Uterus (tissue), 4 donors: ENCODE data around the gene H2AZ2. TPM values are rescaled to one million over a fixed set of nuclear protein-coding genes. Genes with fewer than 3 reads are reported as not detected.
"Not testable (repeated sequence)": the region's sequence is repeated elsewhere in the genome, so short reads cannot be mapped to it uniquely, and the experiment has no call there.

Experiments
- DNase-seq, 2 donors: peaks; one replicate each; pipeline ENCODE4 v3.0.0-alpha.2; 2019 to 2020
- H3K27ac ChIP-seq, 2 donors: fragments of 200-600 bp; sonication (generic); 1 replicate in 1 of 2; 2 replicates in 1 of 2; pipeline ENCODE4 v1.5.1; 2016 to 2018
- H3K27me3 ChIP-seq, 2 donors: fragments of 200-600 bp; sonication (generic); one replicate each; pipeline ENCODE4 v1.5.1; 2018 to 2019; ENCODE audit warnings: control low read depth in 1 of 2
- H3K36me3 ChIP-seq, 2 donors: fragments of 200-600 bp; sonication (generic); one replicate each; pipeline ENCODE4 v1.5.1; 2019; ENCODE audit warnings: control low read depth in 1 of 2
- H3K4me1 ChIP-seq, 2 donors: fragments of 200-600 bp; sonication (generic); one replicate each; pipeline ENCODE4 v1.5.1; 2018 to 2019; ENCODE audit warnings: control low read depth in 1 of 2
- H3K4me3 ChIP-seq, 2 donors: fragments of 200-600 bp; sonication (generic); 1 replicate in 1 of 2; 2 replicates in 1 of 2; pipeline ENCODE4 v1.5.1; 2018 to 2019; ENCODE audit warnings: mild to moderate bottlenecking in 1 of 2
- H3K9me3 ChIP-seq, 2 donors: fragments of 200-600 bp; sonication (generic); one replicate each; pipeline ENCODE4 v1.5.1; 2019; ENCODE audit warnings: control low read depth in 1 of 2
- CTCF ChIP-seq, 4 experiments: fragments of 200-600 bp in 2 of 4; fragments of 450-650 bp in 2 of 4; sonication (generic) in 2 of 4; IDR thresholded peaks; one replicate each; pipeline ENCODE4 v1.5.1; 2016 to 2019; ENCODE audit warnings: antibody characterized with exemption in 4 of 4, mild to moderate bottlenecking in 2 of 4, moderate library complexity in 1 of 4
- POLR2A ChIP-seq, 2 donors: fragments of 450-650 bp; IDR thresholded peaks; one replicate each; pipeline ENCODE4 v1.6.1; 2016; ENCODE audit warnings: antibody characterized with exemption in 2 of 2, mild to moderate bottlenecking in 1 of 2, moderate library complexity in 1 of 2
- intact Hi-C: fragments of 100-400 bp; cut with DNase I; formaldehyde crosslinking; loops from one replicate; pipeline ENCODE4 v1.15.1; 2023; ENCODE audit warnings: low total_unique reads
- total RNA-seq, 4 donors: library from RNA; depleted of rRNA in 3 of 4; stranded (reverse); fragments of >200 nt in 3 of 4; gene quantifications; one replicate each; pipeline versions ENCODE4 v1.1.0 to v1.2.4, GENCODE V29; 2014 to 2023
- donor health status: DM: yes; HTN: yes; CAD: no.

H2AZ2 gene
- total RNA-seq, 4 donors from 2014 or later: 77.9 to 270 (median 212) TPM

- Histone ChIP-seq H3K36me3 (no peaks in the 10 kb centered on the region), H3K4me1 (no peaks in the 10 kb centered on the region), H3K27ac (no peak overlapping the region), H3K27me3 (no peaks in the 10 kb centered on the region), H3K9me3 (no peaks in the 10 kb centered on the region), H3K4me3 (no peak overlapping the region)
- intact Hi-C loops: no loop called here
- no peak for TF ChIP-seq CTCF (IDR thresholded peaks at IDR 0.05)
- TF ChIP-seq POLR2A (IDR thresholded peaks at IDR 0.05): no peak
- no peak for DNase-seq
Measured at GRCh38 chr7:44787762-44788161, 60.1 kb downstream of the H2AZ2 start.

GRCh38 chr7:44787041-44787440 is 60.8 kb downstream of the H2AZ2 start:
- no peak for TF ChIP-seq POLR2A (IDR thresholded peaks at IDR 0.05)
- no peak for TF ChIP-seq CTCF (IDR thresholded peaks at IDR 0.05)
- intact Hi-C loops: no loop called here
- H3K4me3 ChIP-seq: no peak overlapping the region
- no peak overlapping the region for H3K27ac ChIP-seq
- H3K4me1 ChIP-seq: no peaks in the 10 kb centered on the region
- no peaks in the 10 kb centered on the region for H3K9me3 ChIP-seq
- no peaks in the 10 kb centered on the region for H3K36me3 ChIP-seq
- H3K27me3 ChIP-seq: no peaks in the 10 kb centered on the region
- DNase-seq: no peak

GRCh38 chr7:44785218-44785617 is 62.7 kb downstream of the H2AZ2 start:
- H3K27ac ChIP-seq, intact Hi-C loops, H3K4me1 ChIP-seq, H3K4me3 ChIP-seq, H3K36me3 ChIP-seq, H3K27me3 ChIP-seq, H3K9me3 ChIP-seq, DNase-seq: not testable (repeated sequence)

GRCh38 chr7:44784364-44784763 is 63.5 kb downstream of the H2AZ2 start:
- no peaks in the 10 kb centered on the region for H3K9me3 ChIP-seq
- no peaks in the 10 kb centered on the region for H3K27me3 ChIP-seq
- no peak for TF ChIP-seq CTCF (IDR thresholded peaks at IDR 0.05)
- no peak for TF ChIP-seq POLR2A (IDR thresholded peaks at IDR 0.05)
- H3K36me3 ChIP-seq: no peaks in the 10 kb centered on the region
- no peak overlapping the region for H3K4me3 ChIP-seq
- H3K27ac ChIP-seq: no peak overlapping the region
- intact Hi-C loops: no loop called here
- no peaks in the 10 kb centered on the region for H3K4me1 ChIP-seq
- no peak for DNase-seq

GRCh38 chr7:44783407-44783806 is 64.5 kb downstream of the H2AZ2 start:
- TF ChIP-seq CTCF (IDR thresholded peaks at IDR 0.05) (no peak), POLR2A (IDR thresholded peaks at IDR 0.05) (no peak)
- Histone ChIP-seq H3K4me3 (no peak overlapping the region), H3K27me3 (no peaks in the 10 kb centered on the region), H3K27ac (no peak overlapping the region), H3K4me1 (no peaks in the 10 kb centered on the region), H3K36me3 (no peaks in the 10 kb centered on the region), H3K9me3 (no peaks in the 10 kb centered on the region)
- DNase-seq: no peak
- intact Hi-C loops: no loop called here

GRCh38 chr7:44782460-44782859 is 65.4 kb downstream of the H2AZ2 start:
- TF ChIP-seq CTCF (IDR thresholded peaks at IDR 0.05): no peak
- TF ChIP-seq POLR2A (IDR thresholded peaks at IDR 0.05): no peak
- Histone ChIP-seq H3K4me1 (no peaks in the 10 kb centered on the region), H3K27ac (no peak overlapping the region), H3K4me3 (no peak overlapping the region), H3K9me3 (no peaks in the 10 kb centered on the region), H3K27me3 (no peaks in the 10 kb centered on the region), H3K36me3 (no peaks in the 10 kb centered on the region)
- no peak for DNase-seq
- intact Hi-C loops: no loop called here
